Measurements from ENCODE around the gene PRXL2B.

Gene PRXL2B

DNA sequence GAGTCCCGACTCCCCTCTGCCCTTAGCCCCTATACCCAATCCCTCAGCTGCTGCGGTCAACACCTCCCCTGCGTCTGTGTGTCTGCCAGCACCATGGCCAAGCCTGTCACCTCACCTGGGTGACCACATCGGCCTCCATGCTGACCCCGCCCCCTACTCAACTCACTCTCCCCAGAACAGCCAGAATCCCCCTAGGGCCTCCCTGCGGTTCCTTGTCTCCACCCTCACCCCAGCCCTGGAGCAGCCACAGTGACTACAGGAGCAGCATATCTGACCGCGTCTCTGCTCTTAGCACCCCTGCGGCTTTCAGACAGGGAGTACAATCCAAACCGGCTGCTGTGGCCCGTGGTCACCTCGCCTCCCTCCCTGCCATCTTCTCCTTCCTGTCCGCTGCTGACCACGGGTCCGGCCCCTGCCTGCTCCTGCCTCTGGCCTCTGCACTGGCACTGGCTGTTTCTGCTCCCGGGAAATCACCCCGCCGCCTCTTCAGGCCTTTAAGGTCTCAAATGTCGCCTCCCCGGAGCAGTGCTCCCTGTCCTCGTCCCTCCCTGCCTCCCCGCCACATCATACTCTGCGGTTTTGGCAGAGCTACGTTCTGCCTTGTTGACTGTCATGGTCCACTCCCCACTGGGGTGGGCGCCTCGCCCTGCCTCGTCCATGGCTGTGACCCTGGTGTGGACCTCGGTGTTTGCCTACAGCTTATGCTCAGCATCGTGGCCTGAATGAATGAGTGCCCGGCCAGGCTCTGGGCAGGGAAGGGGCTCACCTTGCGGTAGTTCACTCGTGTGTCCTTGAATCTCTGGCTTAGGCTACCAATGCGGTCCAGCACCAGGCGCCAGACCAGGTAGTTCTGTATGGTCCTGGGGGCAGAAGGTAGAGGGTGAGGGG, 11.1 kb downstream of the PRXL2B start:
- DNase-seq (ENCODE audit: low read depth in 2 of 2): no peak

DNA sequence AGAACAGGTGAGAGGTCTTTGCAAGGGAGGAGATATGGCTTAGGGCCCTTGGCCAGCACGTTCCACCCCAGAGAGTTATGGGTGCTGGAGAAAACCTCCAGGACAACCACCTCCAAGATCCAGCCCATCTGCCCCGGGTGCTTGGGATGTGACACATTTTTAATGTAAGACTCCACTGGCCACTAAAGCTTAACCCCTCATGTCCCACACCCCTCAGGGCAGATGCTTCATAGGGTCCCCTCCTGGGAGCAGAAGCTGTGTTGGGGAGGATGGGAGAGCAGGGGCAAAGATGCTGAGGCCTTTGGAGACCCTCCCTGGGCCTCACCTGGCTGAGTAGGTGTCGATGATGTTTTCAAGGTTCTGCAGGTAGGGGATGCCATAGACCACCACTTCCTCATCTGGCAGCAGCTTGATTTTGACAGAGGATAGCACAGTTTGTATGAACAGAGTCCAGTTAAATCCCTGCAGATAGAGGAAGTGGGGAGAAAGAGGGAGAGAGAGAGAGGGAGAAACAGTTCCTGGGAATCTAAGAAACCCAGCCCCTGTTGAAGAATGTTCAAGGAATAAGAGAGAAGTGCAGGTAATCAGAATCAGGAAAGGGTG, 11.9 kb downstream of the PRXL2B start:
- no peak for DNase-seq (ENCODE audit: low read depth in 2 of 2)

DNA sequence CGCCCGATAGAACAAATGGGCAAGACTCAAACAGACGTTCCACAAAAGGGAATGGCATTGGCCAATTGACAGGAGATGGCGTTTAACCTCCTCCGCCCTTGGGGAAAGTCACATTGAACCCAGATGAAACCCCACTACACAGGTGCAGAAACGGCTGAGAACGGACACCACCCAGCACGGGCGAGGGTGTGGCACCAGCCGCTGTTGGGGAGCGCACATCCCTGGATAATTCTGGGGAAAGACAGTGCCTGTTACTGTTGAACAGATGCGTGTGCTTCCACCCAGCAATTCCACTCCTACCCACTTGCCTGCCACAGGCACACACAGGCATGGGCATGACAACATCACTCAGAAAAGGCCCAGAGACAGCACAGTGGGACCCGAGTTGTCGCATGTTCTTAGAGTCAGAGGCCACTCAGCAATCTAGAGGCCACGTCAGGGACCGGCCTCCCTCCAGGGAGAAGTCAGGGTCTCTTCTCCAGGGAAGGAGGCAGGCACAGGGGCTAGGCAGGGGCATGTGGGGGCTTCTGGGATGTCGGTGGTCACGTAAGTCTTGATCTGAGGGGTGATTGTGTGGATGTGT, 15.2 kb downstream of the PRXL2B start:
- no peak for DNase-seq (ENCODE audit: low read depth in 2 of 2)

DNA sequence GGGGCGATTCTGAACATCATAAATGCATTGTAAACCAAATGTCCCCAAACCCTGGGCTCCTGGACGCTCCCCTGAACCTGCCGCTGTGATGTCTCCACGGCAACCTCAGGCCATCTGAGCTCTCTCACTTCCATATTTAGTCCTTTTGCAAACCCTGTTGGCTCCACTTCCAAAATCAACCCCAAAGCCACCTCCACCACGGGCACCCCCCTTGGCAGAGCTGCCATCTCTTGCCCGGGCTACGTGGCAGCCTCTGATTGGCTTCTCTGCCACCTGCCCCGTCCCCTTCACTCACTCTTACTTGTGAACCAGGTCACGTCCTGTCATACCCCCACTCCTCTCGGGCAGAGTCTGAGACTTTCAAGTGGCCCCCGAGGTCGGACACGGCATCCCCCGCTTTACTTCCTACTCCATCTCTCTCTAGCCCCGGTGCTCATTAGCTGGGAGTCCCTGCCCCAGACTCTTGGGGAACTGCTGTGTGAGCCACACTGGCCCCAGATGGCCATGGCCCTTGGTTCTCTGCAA, 15.8 kb downstream of the PRXL2B start:
- no peak for DNase-seq (ENCODE audit: low read depth in 2 of 2)

DNA sequence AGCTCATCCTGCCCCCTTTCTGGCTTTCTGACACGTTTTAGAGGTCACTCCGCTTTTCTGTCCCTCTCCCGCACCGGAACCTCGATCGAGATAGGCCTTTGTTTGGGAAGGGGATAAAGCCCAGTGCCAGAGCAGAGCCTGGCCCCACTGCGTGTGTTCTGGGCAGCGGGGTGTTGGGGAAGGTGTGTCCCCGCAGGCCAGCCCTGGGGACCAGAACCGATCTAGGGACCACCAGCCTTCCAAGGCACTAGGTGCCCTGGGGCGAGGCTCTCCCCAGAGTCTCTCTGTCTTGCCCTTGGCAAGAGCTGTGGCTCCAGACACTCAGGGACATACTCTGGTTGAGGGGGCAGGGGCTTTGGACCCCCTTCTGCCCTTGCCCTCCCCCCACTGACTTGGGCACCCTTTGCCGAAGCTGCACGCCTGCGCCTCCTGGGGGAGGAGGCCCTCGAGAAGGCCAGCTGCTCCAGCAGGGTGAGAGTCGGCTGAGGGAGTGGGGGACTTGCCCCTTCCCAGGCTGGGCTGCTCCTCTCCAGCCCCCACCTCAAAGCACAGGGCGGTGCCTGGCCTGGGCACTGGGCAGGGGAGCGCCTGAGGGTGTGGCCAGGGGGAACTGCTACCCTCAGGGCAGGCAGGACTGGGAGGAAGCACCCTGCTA, 16.4 kb downstream of the PRXL2B start:
- no peak for DNase-seq (ENCODE audit: low read depth in 2 of 2)

DNA sequence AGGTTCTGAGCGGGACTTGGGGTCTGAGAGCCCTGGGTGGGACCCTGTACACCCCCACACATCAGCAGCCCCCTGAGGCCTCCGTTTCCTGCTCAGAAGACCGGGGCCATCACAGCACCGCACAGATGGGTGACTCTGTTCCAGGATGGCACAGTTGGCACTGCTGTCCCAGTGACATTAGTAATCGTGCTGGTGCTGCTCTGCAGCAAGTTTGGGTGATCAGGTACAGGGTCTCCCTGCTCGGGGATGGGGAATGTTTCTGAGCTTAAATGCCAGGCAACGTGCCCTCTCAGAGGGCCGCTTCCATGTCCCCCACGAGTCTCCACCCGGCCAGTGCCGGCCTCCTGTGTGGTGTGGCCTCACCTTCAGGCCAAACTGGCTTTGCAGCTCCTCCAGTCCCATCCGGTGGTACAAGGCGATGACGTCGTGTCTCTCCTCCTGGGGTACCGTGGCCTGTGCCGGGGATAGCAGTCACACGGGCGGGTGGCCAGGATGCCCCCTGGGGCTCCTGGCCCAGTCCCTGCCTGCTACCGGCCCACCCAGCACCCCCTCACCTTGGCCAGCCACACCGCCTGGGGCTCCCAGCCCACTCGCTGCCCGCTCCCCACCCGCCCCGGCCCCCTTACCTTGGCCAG, 17.1 kb downstream of the PRXL2B start:
- DNase-seq (ENCODE audit: low read depth in 2 of 2): no peak

DNA sequence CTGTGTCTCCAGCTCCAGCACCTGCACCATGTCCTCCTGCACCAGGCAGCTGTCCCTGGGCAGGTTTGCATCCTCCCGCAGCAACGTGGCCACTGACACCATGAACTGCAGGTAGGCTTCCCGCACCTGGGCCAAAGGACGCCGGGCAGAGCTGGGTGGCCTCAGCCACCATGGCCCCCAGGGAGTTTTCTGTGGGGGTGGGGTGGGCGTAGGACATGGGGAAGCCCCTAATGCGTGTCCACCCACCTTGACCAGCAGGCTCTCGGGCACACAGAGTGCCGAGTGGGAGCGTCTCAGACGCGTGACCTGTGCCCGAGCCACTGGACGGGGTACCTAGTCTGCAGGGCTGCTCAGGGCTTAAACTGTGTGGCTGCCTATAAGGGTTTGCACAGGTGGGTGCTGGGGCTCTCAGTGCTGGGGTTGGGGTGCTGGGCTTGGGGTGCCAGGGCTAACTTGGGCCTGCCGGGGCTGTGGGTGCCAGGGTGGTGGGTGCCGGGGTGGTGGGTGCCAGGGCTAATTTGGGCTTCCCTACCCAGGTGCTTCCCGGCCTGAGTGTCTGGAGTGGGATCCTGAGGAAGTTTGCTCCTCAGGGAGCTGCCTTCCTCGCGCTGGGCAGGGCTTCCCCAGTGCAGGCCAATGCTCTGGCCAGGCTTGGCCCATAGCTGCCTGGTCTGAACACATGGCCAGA, 17.7 kb downstream of the PRXL2B start:
- no peak for DNase-seq (ENCODE audit: low read depth in 2 of 2)

DNA sequence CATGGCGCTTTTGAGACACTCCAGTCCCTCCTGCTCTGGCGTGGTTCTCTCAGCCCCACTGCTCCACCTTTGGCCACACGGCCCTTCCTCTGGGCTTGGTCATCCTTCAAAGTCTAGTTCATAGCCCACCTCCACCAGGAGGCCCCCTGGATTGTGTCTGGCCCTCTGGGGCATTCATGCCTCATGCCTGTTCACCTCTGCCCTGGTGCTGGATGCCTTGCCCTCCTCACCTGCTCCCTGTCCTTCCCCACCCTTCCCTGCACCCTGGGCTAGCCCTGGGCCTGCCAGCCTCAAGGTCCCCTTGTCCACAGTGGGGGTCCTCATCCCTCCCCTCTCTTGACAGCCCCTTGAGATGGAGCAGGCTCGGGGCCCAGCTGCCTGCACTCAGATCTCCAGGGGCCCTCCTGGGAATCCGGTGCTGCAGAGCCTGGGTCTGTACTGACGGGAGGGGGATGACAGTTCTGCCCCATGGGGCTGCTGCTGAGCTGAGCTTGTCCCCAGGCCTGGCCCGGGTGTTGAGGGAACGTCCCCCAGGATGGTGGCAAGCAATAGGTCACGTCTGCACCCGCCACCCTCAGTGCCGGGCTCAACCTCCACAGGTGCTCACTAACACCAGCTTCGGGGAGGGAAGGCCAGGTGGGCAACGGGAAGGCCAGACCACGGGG, 18.4 kb downstream of the PRXL2B start:
- no peak for DNase-seq (ENCODE audit: low read depth in 2 of 2)

DNA sequence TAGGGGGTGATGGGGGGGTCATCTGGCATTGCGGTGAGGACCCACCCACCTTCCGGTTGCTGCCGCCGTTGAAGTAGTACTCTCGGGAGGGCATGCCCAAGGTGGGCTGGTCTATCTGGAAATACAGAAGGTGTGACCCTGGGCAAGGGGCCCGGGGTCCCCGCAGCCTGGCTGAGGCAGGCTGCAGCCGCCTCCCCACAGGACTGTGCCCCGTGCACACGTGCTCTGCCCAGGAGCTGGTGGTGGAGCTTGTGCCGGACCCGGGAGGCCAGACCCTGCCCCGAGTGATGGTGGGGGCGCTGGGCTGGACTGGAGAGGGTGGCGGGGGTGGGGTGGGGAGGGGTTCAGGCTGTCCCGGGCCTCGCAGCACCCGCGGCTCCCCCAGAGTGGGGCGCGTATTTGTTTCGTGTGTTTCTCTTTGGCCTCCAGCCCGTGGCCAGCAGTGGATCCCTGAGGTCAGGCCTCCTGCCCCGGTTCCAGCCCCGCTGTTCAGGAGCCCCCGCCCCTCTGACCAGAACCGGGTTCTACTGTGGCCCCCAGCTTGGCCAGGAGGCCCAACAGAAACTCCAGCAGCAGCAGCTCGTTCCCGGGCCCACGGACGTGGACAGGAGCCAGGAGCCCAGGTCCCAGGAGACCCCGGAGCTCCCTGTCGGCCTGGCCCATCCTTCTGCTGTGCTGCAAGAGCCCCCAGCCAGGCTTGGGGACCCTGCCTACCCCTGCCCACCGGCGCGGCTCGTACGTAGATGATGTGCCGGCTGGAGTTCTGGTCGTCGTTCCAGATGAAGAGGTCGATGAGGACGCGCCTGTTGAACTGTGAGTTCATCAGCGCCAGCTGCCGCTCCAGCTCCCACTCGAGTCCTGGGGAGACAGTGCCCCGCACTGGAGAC, 19.2 kb downstream of the PRXL2B start:
- DNase-seq (ENCODE audit: low read depth in 2 of 2): no peak

DNA sequence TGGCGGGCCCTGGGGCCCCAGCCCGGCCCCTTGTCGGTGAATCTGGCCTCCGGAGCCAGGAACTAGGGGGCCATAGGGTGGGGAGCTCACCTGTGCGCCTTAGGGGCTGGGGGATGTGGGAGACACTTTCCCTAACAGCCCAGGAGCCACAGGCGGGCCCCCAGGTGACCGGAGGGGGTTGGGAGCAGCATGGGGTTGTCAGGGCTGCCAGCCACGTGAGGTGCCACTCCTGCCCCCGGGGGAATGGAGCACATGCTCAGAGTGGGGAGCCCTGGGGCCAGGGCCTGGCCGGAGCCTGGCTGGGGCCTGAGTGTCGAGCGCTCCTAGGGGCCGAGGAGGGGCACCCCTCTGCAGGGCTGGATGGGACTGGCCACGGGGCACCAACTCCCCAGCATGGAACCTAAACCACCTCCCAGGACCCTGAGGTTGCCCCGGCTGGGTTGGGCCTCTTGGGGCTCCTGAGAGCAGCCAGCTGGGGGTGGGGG, 19.9 kb downstream of the PRXL2B start:
- no peak for DNase-seq (ENCODE audit: low read depth in 2 of 2)

DNA sequence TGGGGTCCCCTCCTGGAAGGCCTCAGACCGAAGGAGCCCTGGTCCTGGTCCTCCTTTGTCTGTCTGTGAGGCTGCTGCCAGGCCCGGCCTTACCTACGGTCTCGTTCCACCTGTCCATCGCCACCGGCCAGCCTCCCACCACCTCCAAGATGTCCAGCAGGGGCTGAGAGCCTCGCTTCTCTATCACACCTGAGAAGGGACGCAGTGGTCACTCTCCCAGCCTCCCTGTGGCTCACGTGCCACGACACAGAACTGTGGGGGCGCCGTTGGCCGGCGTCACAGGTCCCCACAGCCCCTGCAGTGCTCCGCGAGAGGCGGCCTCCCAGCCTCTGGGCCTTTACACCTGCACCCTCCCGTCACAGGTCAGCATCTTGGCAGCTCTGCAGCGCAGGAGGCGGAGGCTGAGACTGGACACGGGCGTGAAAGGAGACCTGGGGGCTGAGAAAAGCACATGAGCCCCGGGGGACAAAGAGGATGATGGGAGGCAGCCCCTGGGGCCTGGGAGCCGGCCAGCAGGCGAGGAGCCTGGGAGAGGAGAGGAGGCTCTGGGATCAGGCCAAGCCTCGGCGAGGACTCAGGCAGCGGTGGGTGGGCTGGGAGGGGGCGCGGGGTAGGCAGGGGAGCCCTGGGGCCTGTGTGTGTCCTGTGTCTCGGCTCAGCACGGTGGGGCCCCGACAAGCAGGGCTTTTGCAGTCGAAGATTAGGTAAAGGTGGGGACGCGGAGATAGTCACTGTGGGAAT, 20.5 kb downstream of the PRXL2B start:
- no peak for DNase-seq (ENCODE audit: low read depth in 2 of 2)

DNA sequence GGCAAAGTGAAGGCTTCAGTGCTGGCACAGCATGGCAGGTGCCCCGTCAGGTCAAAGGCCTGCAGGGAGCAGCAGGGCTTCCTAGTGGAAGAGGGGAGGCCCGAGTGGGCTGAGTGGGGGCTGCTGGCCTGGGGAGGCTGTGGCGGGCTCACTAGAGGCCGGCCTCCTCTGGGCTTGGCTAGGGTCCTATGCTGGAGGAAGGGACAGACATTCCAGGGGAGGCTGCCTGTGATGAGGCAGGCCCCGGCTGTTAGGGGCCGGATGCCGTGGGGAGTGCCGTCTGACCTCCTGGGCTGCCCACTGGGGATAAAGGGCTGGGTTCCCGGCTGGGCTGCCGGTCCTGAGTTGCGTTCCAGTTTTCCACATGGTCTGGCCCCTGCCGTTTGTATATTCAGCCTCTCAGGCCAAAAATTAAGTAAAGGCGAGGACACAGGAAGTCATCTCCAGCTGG, 21.1 kb downstream of the PRXL2B start:
- no peak for DNase-seq (ENCODE audit: low read depth in 2 of 2)

DNA sequence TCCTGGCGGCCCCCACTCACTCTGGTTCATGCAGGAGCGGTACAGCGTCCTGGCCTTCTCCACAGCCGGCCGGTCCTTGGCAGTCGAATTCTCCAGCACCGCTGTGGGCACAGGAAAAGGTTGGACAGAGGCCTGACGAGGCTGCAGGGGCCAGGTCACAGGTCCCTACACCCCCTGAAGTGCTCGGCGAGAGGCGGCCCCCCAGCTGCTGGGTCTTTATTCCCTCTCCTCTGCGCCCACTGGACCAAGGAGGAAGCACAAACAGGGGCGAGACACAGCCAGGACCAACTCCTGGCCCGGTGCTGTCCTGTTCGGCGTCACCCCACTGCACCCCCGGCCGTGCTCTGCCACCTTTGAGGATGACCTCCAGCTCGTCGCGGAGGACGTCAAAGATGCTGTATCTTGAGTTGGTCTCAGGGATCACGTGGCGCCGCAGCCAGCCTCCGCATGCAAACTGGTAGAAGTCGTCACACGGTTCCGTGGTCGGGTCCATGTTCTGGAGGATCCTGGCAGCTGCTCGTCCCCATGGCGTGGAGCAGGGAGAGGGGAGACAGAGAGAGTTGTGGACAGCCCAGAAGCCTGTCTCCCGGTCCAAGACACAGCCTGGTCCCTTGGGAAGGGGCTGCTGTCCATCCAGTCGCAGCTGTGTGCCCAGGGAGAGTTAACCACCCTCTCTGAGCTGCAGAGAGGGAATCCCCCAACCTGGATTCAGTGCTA, 22.9 kb downstream of the PRXL2B start:
- no peak for DNase-seq (ENCODE audit: low read depth in 2 of 2)

DNA sequence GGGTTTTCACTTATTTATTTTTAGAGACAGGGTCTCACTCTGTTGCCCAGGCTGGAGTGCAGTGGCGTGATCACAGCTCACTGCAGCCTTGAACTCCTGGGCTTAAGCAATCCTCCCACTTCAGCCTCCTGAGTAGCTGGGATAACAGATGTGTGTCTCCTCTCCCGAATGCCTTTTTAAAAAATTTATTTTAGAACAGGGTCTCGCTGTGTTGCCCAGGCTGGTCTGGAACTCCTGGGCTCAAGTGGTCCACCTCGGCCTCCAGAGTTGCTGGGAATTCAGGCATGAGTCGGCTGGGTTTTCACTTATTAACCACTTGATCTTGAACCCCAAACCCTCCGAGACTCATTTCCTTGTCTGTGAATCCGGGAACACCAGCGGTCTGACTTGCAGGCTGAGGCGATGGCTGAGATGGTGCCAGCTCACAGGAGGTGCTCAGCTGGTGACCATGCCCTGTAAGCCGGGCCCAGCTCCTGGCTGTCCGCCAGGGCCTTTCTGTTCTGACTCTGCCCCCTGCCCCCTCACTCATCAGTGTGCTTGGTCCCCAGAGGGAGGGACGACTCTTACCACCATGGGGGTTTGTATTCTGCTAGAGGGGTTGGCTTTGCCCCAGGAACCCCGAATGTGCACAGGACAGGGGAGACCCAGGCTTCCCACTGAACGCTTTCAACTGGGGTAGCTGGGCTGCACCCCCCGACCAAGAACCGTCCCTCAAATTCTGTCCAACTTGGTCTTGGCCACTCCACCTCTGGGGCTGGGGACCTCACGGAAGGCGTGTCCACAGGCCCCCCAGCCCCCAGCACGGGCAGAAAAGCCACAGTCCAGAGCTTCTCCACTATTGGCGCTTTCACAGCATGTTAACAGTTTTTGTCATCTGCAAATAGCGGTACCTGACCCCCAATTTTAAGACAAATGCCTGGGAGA, 23.7 kb downstream of the PRXL2B start:
- DNase-seq (ENCODE audit: low read depth in 2 of 2): no peak

DNA sequence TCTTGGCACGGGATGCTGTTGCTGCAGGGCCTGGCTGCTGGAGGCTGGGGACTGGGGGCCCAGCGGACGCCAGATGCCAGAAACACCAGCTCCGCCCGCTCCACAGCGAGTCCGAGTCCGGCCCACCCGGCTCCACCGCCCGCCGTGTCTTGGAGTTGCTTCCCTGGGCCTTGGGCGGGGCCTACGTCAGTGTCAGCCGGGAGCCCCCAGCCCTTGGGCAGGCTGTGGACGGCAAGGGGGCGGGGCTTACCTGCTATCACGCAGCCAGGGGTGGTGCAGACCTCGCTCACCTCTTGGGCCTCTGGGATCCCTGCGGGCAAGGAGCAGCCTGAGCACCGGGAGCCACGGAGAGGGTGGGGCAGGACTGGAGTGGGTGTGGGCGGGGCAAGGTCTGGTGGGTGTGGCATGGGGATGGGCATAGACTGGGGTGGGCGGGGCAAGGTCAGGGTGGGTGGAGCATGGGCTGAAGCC, 24.5 kb downstream of the PRXL2B start:
- DNase-seq (ENCODE audit: low read depth in 2 of 2): no peak

DNA sequence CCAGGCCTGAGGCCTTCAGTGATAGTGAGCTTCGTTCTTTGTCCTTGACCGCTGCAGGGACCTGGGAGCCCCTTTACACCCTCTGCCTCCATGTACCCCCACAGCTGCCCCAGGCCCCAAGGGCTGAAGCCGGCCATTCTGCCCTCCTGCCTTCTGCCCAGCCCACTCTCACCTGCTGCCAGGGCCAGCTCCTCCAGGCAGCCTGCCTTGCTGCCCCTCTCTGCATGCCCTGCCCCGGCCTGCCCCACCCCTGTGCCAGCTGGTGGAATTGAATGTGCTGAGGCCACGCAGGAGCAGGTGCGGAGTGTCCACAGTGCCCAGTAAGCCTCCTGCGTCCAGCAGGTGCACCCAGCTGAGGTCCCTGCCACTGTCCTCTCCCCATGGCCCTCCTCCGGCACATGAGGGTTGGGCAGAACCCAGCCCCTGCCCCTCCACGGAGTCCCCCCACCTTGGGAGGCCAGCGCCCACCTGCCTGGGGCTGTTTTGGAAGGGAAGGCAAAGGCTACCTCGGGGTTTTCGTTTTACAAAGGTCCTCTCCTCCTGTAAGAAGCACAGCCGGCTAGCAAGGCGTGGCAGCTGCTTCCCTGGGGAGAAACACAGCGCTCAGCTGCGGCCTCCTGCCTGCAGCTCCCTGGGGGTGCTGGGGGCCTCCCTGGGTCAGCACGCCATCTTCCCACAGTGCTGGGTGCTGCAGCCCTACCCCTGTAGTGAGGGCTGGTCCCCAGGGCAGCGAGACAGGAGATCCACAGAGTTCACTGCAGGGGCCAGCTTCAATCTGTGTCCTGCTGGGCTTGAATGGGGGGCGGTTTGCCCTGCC, 25.3 kb downstream of the PRXL2B start:
- no peak for DNase-seq (ENCODE audit: low read depth in 2 of 2)

Data from activated CD8-positive, alpha-beta memory T cell treated with anti-CD3 and anti-CD28 coated beads for 4 hours (primary cell).